GM19240 (cell line): Measurements from ENCODE around the gene RBM15B.
A peak's percentile ranks its signal among the peaks of the same experiment; 100 is the strongest.
"Not testable (repeated sequence)": the region's sequence is repeated elsewhere in the genome, so short reads cannot be mapped to it uniquely, and the experiment has no call there.

ENCODE experiments used
- DNase-seq: peaks from one replicate; pipeline ENCODE4 v3.0.0; 2011; ENCODE audit warnings: low spot score; ENCODE audit not compliant: insufficient read length

RBM15B gene, protein sequence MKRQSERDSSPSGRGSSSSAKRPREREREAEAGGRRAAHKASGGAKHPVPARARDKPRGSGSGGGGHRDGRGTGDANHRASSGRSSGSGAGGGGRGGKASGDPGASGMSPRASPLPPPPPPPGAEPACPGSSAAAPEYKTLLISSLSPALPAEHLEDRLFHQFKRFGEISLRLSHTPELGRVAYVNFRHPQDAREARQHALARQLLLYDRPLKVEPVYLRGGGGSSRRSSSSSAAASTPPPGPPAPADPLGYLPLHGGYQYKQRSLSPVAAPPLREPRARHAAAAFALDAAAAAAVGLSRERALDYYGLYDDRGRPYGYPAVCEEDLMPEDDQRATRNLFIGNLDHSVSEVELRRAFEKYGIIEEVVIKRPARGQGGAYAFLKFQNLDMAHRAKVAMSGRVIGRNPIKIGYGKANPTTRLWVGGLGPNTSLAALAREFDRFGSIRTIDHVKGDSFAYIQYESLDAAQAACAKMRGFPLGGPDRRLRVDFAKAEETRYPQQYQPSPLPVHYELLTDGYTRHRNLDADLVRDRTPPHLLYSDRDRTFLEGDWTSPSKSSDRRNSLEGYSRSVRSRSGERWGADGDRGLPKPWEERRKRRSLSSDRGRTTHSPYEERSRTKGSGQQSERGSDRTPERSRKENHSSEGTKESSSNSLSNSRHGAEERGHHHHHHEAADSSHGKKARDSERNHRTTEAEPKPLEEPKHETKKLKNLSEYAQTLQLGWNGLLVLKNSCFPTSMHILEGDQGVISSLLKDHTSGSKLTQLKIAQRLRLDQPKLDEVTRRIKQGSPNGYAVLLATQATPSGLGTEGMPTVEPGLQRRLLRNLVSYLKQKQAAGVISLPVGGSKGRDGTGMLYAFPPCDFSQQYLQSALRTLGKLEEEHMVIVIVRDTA

GRCh38 chr3:51391075-51391565 lies at the start of gene RBM15B:
TSS of gene RBM15B (plus strand) at chr3:51391285. CDS start at chr3:51391400, 115 bp downstream.
- DNase-seq = peak; percentile 79

DNA sequence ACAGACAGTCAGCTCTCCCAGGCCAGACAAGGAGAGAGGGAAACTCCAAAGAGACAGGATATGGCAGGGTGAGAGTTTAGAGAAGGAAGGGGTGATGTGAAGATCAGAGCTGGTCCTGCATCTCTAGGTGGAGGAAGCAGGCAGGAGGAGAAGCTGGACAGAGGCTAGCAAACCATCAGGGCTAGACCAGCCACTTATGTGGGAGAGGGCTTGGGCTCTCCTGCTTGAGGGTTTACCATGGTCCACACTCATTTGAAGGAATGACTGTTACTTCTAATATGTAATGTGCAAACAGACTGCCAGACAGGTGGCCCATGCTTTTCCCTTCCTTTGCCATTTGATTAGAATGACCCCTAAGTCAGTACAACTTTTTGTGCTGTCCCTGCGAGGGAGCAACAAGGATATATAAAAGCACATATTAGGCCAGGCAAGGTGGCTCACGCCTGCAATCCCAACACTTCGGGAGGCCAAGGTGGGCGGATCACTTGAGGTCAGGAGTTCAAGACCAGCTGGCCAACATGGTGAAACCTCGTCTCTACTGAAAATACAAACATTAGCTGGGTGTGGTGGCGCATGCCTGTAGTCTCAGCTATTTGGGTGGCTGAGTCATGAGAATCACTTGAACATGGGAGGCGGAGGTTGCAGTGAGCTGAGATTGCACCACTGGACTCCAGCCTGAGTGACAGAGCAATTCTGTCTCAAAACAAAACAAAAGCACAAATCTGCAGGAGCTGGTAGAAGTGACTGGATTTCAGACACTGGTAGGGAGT lies 47.0 kb upstream of the RBM15B start:
- no peak for DNase-seq

DNA sequence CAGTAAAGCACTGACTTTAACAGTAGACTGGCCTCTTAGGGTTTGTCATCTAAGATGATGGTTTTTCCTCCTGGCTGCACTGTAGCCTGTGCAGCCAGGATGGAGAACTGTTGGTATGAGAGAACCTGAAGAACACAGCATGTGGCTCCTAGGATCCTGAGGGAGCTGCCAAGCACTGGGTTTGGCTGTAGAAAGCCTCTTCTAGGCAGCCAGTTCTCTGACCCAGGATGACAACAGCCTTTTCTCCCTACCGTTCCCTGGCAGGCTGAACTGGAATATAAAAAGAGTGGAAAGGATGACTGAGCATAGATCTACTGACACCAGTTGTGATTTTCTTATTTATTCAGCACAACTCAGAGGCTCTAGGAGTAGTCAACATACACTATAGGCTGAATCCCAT lies 40.3 kb upstream of the RBM15B start:
- no peak for DNase-seq

- DNase-seq = no peak
These were observed 38.0 kb upstream of the RBM15B start for GRCh38 chr3:51353131-51353530.

DNA sequence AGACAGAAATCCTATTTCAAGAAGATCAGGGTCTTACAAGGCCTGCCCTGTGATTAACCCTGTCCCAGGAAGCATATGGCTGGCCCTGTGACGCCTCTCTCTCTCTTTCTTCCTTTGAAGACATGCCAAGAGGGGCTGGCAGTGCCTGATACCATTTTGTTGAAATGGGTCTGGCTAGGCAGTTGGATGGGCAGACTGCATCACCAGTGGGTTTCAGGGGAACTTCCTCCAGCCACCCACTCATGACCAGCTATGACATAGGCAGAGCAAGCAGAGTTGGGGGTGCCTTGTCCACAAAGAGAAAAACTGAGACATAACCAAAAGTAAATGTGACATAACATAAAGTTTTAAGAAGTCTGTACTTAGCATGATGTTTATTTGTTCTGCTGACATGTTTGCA lies 37.4 kb upstream of the RBM15B start:
- DNase-seq = no peak

- DNase-seq = no peak
These were observed 36.9 kb upstream of the RBM15B start for GRCh38 chr3:51354172-51354571.

- no peak for DNase-seq
These were observed 36.1 kb upstream of the RBM15B start for GRCh38 chr3:51354731-51355615.

DNA sequence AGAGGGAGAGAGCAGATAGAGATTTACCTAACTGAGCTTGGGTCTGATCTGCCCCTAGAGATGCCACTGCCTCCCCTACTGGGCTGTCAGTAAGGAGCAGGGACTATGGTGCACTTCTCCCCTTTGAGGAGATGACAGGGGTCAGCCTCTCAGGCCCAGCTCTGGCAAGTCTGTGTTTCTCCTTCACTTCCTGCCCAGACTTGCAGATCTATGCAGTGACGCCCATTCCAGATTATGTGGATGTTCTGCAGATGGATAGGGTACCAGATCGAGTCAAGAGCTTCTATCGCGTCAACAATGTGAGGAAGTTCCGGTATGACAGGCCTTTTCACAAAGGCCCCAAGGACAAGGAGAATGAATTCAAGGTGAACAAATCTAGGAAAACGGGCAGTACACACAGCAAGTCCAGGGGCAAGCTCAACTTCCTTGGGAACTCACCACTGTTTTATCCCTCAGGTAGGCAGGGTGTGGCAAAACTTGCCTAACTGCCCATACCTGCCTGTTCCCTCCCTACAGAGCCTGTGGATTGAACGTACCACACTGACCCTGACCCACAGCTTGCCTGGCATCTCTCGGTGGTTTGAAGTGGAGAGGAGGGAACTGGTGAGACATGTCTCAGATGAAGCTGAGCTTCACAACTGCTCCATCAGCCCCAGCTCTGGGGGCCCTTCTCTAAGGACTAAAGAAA lies 35.0 kb upstream of the RBM15B start:
- DNase-seq = no peak

DNA sequence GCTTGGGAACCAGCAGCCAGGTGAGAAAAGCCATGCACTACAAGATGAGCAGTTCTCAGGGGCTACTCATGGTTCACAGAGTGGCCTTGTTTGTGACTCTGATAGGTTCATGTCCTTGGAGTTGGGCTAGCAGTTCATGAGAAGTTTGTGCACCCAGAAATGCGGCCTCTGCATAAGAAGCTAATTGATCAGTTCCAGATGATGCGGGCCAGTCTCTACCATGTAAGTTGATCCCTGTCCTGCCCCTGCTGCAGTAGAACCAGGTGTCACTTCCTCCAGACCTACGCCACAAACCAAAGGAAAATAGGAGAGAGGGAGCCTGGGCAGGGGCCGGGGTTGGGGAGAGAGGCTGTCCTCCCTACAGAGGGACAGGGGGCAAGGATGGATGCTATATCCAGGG lies 33.2 kb upstream of the RBM15B start:
- DNase-seq = no peak

DNA sequence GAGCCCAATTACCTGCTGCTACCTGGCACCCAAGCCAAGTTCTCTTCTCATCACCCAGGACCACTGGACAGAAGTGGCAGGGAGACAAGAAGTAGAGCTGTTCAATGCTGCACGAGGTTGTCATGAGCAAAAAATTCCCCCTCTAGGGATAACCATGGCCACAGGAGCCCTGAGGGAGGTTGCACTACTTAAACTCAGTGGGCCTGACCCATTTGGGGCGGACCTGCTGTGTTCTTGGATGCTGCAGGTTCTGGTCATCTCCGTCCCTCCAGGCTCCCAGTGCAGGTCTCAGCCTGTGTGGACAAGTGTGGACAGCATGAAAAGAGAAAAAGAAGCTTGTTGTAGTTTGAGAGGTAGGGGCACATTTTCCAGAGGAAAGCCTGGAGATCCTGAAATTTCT lies 32.1 kb upstream of the RBM15B start:
- DNase-seq = no peak

GRCh38 chr3:51360806-51361205 lies 30.3 kb upstream of the RBM15B start:
- DNase-seq = no peak

DNA sequence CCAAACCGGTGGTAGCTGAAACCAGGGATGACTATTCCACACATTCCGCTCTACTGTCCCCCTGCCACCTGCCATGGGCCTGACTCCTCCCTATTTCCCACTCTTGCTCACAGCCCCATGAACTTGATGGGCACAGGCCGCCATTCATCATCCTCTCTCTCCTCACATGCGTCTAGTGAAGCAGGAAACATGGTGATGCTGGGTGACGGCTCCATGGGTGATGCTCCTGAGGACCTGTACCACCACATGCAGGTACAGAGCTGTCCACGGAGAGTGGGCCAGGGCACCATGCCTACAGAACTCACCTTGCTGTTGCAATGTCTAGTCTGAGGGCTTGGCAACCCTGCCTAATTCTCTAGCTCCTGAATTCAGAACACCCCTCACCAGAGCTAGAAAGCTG lies 29.3 kb upstream of the RBM15B start:
- no peak for DNase-seq

GRCh38 chr3:51362476-51362875 lies 28.6 kb upstream of the RBM15B start:
- no peak for DNase-seq

DNA sequence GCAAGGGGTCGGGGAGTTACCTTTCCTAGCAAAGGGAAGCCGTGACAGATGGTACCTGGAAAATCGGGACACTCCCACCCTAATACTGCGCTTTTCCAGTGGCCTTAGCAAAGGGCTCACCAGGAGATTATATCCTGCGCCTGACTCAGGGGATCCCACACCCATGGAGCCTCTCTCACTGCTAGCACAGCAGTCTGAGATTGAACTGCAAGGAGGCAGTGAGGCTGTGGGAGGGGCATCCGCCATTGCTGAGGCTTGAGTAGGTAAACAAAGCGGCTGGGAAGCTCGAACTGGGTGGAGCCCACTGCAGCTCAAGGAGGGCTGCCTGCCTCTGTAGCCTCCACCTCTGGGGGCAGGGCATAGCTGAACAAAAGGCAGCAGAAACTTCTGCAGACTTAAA lies 22.8 kb upstream of the RBM15B start:
- DNase-seq = not testable (repeated sequence)

DNA sequence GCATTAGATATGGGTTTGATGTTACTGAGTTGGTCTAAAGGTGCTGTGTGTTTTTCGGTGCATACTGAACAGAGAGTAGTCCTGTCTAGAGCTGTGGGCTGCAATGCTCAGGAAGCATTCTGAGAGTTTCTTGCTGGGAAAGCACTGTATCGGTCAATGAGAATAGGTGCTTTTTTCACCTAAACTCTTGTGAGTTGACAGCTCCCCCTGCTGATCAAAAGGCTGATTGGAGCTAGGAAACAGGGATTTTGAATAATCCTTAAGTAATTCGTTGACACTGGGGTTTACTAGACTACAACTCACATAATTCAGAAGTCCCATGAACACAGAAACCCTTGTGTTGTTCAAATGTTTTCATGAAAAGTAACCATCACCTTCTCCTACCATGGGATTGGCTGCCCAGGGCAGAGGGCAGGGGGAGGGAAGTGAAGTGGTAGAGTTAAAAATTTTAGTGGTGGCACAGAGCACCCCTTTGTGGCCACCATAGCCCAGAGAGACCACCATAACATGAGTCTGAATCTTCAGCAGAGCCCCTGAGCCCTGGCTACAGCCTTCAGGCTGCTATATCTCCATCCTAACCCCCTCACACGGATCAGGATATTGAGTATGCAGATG lies 19.0 kb upstream of the RBM15B start:
- DNase-seq = no peak

- no peak for DNase-seq
These were observed 17.2 kb upstream of the RBM15B start for GRCh38 chr3:51373658-51374421.

DNA sequence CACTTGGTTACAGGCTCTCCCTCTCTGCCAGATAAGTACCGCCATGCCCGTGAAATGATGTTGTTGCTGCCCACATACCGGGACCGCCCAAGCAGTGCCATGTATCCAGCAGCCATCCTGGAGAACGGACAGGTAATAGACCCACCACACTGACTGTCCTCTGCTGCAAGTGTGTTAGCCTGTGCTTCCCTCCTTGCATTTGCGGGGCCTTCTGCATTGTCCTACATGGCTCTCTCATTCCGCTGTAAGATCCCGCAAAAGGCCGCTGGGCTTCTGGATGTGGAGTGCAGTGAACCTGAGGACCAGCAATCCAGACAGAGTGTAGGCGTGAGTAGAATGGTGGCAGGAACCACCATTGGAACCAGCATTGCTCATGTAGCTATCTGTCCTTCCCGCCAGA lies 16.6 kb upstream of the RBM15B start:
- DNase-seq = no peak

DNA sequence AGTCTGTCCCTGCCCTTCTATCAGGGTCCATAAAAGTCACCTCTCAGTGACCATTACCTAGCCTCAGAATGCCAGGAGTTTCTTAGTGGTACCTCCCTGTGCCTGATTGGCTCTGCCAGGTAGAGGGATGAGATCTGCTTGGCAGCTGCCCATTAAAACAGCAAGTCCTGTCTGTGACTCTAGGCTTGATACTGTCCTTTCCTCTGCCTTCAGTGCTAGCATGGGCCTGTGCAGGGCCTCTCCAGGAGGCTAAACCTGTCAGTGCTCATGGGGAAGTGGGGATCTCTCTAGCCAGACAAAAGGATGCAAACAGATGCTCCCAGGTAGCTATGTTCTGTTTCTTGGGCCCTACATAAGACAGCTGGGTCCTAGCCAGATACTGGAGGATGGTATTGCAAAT lies 15.9 kb upstream of the RBM15B start:
- no peak for DNase-seq

DNA sequence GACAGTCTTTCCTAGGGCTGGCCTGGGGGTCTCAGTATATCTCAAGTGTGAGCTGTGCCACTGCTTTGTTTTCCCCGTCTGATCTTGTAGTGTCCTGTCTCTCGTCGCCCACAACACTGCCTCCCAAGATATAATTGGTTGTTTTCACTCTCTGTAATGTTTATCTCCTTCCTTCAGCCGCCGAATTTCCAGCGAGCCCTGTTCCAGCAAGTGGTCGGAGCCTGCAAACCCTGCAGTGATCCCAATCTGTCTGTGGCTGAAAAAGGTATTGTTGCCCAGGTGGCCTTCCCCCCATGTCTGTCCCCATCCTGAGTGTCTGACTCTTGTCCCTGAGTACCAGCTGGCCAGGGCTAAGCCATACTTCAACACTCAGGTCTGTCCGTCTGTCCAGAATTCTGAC lies 15.5 kb upstream of the RBM15B start:
- no peak for DNase-seq
